ENCODE results near the gene PNKD.
"Not testable (repeated sequence)": the region's sequence is repeated elsewhere in the genome, so short reads cannot be mapped to it uniquely, and the experiment has no call there.

PNKD gene

DNA sequence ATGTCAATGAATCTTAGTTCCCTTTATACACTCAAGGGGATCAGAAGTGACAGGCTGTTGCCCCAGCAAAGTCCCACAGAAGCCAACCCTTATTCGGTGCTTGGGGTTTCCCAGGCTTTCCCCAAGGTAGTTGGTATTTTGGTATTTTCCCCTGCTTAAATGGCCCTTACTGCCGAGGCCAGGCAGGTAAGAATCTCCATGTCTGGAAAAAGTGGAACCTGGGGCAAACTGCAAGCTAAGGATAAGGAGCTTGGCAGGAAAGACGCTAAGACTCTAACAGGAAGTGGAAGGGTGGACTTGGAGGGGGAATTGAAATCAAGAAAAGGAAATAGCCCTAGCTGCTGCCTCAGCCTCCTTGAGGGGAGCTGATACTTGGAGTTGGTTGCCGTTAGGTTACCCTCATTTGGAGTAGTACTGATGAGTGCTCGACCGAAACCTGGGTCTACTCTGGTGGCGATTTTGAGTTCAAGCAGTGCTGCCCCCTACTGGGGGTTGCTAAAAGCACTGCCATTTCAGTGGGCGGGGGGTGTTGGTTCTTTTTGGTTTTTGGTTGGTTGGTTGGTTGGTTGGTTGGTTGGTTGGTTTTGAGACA lies 12.8 kb upstream of the PNKD start:
- DNase-seq = no peak

DNA sequence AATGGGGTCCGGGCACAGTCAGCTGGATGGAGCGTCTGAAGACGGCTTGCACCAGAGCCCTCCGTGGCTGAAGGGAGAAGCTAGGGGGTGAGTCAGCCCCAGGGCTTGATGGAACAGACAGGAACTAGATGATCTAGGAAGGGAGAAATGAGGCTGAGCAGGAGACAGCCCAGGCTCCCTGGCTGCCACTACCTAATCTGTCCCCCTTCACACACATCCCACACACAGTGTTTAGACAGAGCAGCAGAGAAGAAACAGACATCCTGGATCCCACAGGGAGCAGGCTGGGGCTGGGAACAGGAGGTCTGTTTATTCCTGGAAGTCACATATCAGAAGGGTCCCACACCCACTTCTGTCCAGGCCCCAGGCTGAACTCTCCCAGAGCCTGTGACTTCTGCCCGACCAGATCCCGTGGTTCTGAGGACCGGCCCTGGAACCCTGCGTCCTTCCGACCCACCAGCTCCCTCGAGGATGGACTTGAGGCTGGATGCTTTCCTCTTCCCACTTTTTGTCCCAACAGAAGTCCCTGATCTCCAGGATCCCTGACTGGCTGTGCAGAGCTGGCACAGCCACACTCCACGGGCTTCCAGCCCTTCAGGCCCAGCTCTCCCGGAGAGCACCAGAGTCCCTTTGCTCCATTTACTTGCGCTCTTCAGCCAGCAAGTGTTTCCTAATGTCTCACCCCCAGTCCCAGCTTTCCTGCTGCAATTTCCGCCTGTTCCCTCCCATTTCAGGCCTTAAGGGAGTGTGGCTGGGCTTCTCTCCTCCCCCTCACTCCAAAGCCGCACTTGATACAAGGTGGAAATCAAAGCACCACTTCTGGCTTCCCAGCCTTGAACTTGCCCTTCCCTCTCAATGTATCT lies 11.0 kb upstream of the PNKD start:
- DNase-seq = no peak

DNA sequence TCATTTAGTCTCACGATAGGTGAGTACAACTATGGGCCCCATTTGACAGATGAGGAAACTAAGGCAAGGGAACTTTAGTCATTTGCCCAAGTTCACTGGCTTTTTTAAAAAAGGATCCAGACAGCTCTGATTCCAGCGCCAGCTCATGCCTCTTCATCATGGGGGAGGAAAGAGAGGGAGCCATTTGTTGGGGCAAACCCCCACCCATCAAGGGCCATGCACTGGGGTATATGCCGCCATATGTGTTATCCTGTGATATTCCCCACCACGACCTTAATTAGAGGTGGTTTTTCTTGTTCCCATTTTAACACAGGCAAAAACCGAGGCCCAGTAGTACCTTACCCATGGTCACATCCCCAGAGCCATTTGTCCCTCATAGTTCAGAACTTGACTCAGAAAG lies 10.2 kb upstream of the PNKD start:
- DNase-seq = no peak

DNA sequence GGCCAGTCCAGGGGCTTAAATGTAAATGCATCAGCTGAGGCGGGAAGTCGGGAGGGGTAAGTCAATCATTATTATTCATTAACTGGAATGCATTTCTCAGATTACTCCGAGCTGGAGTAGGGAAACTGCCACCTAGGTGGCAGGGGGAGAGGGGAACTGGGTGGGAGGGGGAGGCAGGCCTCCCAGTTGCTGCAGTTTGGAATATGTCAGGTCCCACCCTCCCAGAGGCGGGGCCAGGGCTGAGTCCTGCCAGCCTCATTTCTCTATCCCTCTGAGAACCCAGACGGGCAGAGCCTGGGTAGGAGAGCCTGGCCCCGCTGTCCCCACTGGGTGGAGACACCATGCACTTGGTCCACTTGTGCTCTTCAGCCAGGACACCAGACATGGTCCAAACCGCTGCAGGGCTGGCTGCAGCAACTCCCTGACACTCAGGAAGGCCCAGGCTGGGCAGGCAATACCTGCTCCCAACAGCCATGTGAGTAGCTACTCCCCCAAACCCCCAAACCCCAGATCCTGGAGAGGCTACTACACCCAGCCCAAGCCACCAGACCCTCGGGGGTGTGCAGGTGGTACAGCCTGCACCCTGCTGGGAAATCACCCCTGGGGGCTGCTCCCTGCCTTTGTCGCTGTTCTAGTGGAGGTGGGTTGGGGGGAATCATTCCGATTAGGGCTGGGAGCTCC lies 9.4 kb upstream of the PNKD start, which contains the start of gene GPBAR1:
TSS of gene GPBAR1 (plus strand) at position 274 of the 681 bp plus-strand sequence. CDS start 1,710 bp downstream, outside the sequence.
- DNase-seq = no peak

DNA sequence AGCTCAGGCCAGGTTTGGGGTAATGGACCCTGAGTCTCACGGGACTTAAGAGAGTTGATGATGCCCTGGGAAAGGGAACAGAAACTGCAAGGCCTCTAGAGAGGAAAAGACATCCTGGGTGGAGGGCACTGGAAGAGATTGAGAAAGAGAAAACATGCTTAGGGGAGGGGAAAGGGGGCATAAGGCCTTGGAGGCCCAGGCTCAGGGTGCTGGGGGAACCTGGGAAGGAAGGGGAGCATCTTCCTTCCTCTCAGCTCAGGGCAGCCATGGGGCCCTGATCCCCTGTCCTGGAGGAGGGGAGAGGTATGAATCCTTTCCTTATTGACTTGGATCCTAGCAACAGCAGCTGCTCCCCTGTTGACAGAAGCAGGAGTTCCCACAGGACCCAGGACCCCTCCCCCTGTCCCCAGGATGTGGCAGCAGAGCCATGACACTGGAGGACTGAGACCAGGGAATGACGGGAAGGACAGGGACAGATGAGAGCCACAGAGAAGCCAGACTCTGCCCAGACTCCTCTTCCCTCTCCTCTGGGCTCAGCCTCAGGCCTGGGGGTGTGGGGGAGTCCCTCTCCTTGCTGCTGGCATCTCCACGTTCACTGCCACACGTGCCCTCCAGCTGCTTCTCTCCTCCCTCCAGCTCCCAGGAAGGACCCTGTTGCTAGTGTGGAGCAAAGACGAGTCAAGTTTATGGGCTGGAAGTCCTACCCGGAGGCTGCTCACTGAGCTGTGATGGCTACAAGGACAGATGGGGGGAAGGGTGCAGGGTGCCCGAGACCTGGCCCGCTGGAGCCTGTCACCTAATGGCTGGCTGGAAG lies 8.7 kb upstream of the PNKD start:
- DNase-seq = no peak

DNA sequence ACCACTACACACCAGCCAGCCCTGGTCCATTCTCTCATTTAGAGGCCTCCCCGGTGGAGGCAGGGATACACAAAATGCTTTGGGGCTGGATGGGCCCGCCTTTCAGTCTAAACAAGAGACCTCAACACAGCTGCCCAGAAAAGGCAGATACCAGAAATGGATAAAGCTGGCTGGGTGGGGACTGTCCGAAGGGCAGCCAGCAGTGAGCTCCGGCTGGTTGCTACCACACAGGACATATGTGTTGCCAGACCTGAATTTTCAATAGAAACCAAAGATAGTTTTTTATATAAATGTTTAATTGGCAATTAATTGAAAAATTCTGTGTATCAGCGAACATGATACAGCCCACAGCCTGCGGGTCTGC lies 8.1 kb upstream of the PNKD start:
- no peak for DNase-seq

DNA sequence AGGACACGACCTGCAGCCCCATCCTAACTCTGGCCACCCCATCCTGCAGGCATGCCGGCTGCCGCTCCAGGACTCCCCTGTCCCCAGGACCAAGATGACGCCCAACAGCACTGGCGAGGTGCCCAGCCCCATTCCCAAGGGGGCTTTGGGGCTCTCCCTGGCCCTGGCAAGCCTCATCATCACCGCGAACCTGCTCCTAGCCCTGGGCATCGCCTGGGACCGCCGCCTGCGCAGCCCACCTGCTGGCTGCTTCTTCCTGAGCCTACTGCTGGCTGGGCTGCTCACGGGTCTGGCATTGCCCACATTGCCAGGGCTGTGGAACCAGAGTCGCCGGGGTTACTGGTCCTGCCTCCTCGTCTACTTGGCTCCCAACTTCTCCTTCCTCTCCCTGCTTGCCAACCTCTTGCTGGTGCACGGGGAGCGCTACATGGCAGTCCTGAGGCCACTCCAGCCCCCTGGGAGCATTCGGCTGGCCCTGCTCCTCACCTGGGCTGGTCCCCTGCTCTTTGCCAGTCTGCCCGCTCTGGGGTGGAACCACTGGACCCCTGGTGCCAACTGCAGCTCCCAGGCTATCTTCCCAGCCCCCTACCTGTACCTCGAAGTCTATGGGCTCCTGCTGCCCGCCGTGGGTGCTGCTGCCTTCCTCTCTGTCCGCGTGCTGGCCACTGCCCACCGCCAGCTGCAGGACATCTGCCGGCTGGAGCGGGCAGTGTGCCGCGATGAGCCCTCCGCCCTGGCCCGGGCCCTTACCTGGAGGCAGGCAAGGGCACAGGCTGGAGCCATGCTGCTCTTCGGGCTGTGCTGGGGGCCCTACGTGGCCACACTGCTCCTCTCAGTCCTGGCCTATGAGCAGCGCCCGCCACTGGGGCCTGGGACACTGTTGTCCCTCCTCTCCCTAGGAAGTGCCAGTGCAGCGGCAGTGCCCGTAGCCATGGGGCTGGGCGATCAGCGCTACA lies 7.4 kb upstream of the PNKD start:
- no peak for DNase-seq

DNA sequence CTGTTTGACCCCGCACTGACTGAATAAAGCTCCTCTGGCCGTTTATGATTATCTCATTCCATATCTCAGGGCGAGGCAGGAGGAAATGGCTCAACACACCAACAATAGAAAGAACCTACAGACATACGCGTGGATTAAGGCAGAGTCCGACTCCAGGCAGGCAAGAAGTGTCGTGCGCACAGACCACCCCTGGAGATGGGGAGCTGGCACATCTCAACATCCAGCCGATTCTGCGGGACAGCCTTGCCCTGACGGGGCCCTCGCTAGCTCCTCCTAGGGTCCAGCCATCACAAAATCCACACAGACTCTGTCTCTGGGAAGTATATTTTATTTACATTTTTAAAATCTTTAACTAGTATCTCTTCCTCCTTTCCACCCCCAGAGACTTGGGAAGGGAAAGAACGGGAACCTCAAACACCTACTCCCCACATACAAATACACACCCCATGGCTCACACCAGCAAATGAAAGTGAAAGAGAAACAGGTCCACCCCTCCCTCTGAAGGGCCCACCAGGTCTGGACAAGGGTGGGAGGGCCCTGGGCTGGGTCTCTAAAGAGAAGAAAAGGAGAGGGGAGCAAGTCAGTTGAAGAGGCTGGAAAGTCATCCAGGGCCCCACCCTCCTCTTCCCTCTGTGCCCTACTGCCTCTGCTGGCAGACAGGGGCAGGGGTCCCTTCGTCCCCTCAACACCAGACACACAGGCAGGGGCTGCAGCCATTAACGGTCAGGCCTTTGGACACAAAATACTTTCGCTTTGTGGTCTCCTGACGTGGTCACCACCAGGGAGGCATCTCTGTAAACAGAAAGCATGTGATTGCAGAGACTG lies 6.3 kb upstream of the PNKD start:
- no peak for DNase-seq

DNA sequence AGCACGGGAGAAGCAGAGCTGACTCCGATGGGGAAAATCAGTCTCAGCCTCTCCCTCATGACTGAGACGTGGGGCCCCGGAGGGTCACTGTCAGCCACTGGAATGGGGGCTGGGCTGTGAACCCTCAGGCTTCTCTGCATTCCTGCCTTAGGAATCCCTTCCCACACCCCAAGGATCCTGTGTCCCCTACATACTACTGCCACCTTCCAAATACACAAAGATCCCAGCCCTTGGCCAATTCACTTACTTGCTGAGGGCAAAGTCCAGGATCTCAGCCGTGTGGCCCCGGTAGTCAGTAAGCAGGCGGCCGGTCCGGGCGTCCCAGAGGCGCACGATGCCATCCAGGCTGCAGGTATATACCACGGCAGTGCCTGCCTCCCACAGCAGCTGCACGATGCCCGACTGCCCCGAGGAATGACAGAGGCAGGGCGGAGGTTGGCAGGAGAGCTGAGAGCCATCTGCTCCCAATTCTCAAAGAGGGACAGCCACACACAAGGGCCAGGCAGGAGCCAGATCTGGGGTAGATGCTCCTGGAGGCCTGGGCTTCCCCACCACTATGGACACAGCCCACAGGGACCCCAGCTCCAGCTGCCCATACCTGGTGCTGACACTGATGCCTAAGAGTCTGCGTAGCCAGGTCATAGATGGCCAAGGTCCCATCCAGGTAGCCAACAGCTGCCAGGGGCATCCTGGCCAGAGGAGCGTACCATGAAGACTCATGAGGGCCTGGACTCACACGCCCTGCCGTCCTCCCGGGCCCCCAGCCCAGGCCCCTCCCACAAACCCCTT lies 5.4 kb upstream of the PNKD start:
- DNase-seq = no peak

DNA sequence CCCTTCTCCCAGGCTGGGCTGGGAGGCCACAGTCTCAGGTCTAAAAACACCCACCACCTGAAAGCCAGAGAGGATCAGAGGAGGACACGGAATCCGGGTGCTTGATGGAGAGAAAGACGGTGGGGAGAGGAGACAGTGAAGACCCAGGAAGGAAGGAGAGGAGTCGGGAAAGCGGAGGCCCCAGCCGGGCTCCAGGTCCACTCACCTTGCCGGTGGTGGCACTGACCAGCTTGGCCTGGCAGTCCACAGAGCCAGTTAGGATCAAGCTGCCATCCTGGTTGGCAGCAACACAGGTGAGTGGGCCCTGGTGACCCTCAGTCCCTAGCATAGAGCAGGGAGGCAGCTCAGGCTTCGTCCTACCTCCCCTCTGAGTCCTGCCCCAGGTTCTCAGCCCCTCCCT lies 4.7 kb upstream of the PNKD start:
- no peak for DNase-seq

DNA sequence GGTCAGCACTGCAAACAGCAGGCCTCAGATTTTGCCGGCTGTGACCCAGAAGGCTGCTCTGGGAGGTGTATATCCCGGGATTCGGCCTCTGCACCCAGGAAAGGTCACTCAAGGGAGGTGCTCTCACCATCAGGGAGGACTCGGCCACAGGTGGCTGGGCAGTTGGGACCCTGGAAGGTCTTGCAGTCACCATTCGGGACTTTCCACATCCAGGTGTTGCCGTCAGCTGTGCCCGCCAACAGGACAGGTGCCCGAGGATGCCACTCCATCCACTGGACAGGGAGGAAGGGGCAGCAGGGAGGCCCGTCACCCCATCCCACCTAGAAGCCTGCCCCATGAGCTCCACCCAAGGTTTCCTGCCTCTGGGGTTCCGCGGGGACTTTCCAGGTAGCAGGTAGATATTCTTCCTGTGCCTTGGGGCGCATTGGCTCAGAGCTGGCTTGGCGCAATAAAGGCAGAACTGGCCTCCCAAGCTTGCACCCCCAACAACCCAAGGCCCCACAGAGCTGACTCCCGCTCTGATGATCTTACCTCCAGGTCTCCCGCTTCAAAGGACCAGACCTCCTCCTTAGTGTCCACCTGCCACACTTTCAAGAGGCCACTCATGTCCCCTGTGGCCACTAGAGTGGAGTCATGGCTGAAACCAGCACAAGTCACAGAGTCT lies 3.9 kb upstream of the PNKD start:
- DNase-seq = no peak

DNA sequence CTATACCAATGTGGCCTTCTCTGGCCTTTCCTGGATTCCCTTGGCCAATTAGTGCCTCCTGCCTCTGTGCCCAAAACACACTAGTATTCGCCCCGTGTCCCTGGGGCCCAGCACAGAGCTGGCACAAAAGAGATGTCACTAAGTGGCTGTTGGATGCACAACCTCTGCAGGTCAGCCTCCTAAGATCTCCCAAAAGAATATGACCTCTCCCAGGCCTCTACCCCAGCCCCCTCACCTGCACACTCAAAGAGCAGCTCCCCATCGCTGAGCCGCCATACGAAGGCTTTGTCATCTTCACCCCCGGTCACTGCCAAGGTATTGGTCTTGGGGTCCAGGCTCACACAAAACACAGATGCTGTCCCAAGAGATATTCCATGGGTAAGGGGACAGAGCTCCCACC lies 3.1 kb upstream of the PNKD start:
- DNase-seq = no peak

DNA sequence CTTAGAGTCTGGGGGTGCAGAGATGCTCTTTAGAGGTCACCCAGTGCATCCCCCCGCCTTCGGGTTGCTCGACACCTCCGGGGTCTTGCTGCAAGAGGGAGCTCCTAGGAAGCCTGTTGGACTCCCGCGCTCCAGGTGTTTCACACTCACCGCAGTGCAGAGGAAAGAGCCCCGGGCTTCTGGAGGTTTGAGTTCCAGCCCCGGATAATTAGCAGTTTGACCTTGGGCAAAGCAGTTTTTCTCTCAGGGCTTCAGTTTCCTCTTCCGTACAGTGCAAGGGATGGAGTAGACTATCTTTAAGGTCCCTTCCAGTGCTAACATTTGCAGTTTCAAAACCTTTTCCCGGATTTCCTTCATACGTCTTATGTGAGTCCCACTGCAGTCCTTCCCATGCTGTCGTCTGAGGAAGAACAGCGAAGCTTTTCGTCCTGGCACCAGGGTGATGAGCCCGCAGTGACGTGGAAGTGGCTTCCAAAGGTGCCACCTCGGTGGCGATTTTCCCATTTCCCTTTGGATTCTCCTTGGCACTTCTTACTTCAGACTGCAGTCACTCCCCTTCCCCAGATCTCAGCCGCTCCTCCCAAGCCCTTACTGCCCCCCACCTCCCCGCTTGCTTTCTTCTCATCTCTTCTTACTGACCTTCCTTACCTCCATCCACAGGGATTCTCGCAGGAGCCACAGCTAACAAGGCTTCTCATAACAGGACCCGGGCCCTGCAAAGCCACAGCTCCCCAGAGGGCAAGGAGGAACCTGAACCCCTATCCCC lies 585 bp downstream of the PNKD start:
- peak; percentile 18 for DNase-seq

DNA sequence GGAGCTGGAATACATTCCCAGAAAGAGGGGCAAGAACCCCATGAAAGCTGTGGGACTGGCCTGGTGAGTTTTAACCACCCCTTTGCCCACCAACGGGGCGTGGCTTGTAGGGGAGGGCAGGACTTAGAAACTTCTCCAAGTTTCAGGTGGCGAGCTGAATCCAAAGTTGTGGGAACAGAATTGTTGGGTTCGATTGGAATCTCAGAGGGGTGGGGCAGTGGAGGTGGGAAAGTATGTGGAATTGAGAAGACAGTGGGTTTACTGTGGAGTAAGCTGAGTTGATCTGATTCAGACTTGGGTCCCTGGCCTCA lies 1.1 kb downstream of the PNKD start:
- DNase-seq = no peak

DNA sequence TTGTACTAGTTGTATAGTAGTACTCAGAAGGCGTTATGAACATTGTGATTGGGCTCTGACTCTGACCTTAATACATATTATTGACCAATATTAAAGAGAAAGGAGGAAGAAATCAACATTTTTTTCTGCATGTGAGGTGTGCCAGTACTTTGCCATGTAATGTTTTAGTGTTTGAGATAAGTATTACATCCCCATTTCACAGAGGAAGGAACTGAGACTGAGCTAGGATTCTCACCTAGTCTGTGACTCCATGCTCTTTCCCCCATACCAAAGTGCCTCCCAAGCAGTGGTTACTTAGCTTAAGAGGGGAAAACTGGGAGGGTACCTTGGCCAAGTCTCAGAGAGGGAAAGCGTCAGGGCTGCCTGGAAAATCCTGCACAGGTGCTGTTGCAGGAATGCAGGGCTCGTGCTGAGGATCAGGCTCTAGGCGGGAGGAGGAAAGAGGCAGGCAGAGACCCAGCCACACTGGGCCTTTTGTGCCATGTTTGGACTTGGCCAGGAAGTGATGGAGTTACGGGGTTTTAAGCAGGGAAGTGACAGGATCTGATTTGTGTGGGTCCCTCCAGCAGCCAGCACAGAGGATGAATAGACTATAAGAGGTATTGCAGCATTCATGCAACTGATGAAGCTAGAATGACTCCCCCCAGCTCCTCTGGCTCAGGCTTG lies 1.7 kb downstream of the PNKD start:
- no peak for DNase-seq

DNA sequence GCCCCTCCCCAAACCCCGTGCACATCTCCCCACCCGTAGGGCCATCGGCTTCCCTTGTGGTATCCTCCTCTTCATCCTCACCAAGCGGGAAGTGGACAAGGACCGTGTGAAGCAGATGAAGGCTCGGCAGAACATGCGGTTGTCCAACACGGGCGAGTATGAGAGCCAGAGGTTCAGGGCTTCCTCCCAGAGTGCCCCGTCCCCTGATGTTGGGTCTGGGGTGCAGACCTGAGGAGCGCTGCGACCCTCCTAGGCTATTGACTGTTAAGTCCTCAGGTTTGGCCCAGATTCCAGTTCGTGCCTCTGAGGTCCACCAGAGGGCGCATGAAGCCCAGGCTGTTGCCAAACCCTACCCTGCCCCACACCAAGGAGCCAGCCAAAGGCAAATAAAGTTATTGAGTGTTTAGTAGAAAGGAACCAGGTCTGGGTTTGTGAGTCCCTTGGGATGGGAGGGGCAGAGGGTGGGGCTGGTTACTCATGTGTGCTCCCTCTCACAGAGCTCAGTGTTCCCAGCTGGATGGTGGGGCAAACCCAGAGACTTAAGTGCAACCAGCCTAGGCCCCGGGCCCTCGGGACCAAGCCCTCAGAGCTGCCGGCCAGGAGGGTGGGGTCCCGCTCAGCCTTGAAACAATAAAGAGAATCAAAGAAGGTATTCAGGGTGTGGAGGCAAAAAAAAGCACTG lies 2.4 kb downstream of the PNKD start:
- peak; percentile 21 for DNase-seq

DNA sequence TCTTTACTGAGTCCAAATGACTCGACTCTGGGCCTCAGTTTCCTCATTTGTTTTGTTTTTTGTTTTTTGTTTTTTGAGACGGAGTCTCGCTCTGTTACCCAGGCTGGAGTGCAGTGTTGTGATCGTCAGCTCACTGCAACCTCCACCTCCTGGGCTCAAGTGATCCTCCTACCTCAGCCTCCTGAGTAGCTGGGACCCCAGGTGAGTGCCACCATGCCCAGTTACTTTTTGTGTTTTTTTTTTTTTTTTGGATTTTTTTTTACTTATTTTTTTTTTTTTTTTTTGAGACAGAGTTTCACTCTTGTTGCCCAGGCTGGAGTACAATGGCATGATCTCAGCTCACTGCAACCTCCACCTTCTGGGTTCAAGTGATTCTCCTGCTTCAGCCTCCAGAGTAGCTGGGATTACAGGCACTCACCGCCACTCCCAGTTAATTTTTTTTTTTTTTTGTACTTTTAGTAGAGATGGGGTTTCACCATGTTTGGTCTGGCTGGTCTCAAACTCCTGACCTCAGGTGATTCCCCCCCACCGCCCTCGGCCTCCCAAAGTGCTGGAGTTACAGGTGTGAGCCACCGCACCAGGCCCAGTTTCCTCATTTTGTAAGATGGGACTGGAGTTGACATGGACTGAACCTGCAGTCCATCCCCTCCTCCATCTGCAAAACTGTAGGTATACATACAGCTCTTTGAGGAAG lies 3.0 kb downstream of the PNKD start:
- DNase-seq = not testable (repeated sequence)

Measured in NCI-H1092 treated with DMSO at 0.1 percent for 48 hours (cell line).